SK-N-SH (cell line): ENCODE results near the gene ZNF573. TPM values are rescaled to one million over a fixed set of nuclear protein-coding genes. Genes with fewer than 3 reads are reported as not detected.
"Not testable (repeated sequence)": the region's sequence is repeated elsewhere in the genome, so short reads cannot be mapped to it uniquely, and the experiment has no call there.

Experiments
- CTCF ChIA-PET: fragments of 300-600, 350-600 bp; formaldehyde crosslinking; extraction: SDS; loops from one replicate; lab custom pipeline; 2021; lab: Yijun Ruan, JAX
- POLR2A ChIA-PET: fragments of 350-600 bp; sonication (Branson Sonifier 250); formaldehyde crosslinking; extraction: SDS; loops from one replicate; lab custom pipeline; 2020; ENCODE audit warnings: antibody characterized with exemption, inconsistent platforms; lab: Yijun Ruan, JAX
- DNase-seq: peaks from one replicate; pipeline ENCODE4 v3.0.0; 2012
- H2AFZ ChIP-seq: fragments of 200-600 bp; sonication (generic); 2 replicates; pipeline ENCODE4 v1.8.1; 2016; ENCODE audit warnings: antibody characterized with exemption, mild to moderate bottlenecking, low read depth
- H3F3A ChIP-seq: fragments of 200-600 bp; sonication (generic); replicated peaks from 2 replicates; pipeline ENCODE3; 2016; ENCODE audit warnings: antibody characterized with exemption, mild to moderate bottlenecking; ENCODE audit not compliant: insufficient read depth
- H3K27ac ChIP-seq, 2 experiments: fragments of 200-500 bp in 1 of 2; fragments of 200-600 bp in 1 of 2; sonication (Bioruptor generic) in 1 of 2; sonication (generic), shearing (Covaris generic) in 1 of 2; 2 replicates each; pipeline versions ENCODE4 v1.5.1 to v1.6.1; 2014 to 2016; ENCODE audit warnings: low read depth in 2 of 2, inconsistent platforms in 1 of 2, low read length in 1 of 2, mild to moderate bottlenecking in 1 of 2, mixed read lengths in 1 of 2
- H3K27me3 ChIP-seq: fragments of 200-600 bp; sonication (generic), shearing (Covaris generic); 2 replicates; pipeline ENCODE4 v1.6.1; 2016; ENCODE audit warnings: mixed run types; ENCODE audit not compliant: insufficient read depth
- H3K36me3 ChIP-seq, 2 experiments: fragments of 200-500 bp in 1 of 2; fragments of 200-600 bp in 1 of 2; sonication (Bioruptor generic) in 1 of 2; sonication (generic) in 1 of 2; replicated peaks in 1 of 2; 2 replicates each; pipeline versions ENCODE3 to v1.5.1; 2014 to 2016; ENCODE audit warnings: low read length in 1 of 2, mild to moderate bottlenecking in 1 of 2; ENCODE audit not compliant: insufficient read depth in 2 of 2, control insufficient read depth in 1 of 2
- H3K4me1 ChIP-seq, 2 experiments: fragments of 200-500 bp in 1 of 2; fragments of 200-600 bp in 1 of 2; sonication (Bioruptor generic) in 1 of 2; sonication (generic), shearing (Covaris generic) in 1 of 2; 2 replicates each; pipeline versions ENCODE4 v1.5.1 to v1.6.1; 2014 to 2016; ENCODE audit warnings: low read depth in 1 of 2, low read length in 1 of 2, mixed run types in 1 of 2; ENCODE audit not compliant: insufficient read depth in 2 of 2, control insufficient read depth in 1 of 2
- H3K4me2 ChIP-seq: fragments of 200-600 bp; sonication (generic), shearing (Covaris generic); 2 replicates; pipeline ENCODE4 v1.6.1; 2017; ENCODE audit warnings: mixed run types
- H3K4me3 ChIP-seq, 2 experiments: fragments of 200-500 bp in 1 of 2; fragments of 200-600 bp in 1 of 2; sonication (Bioruptor generic) in 1 of 2; sonication (generic), shearing (Covaris generic) in 1 of 2; 2 replicates each; pipeline versions ENCODE4 v1.5.1 to v1.8.1; 2014 to 2016; ENCODE audit warnings: low read depth in 2 of 2, inconsistent platforms in 1 of 2, low read length in 1 of 2, mild to moderate bottlenecking in 1 of 2, mixed read lengths in 1 of 2, moderate library complexity in 1 of 2
- H3K79me2 ChIP-seq: fragments of 200-600 bp; sonication (generic); 2 replicates; pipeline ENCODE4 v1.8.1; 2017; ENCODE audit warnings: mild to moderate bottlenecking; ENCODE audit not compliant: insufficient read depth
- H3K9ac ChIP-seq: fragments of 200-600 bp; sonication (generic); 2 replicates; pipeline ENCODE4 v1.6.1; 2017; ENCODE audit warnings: mixed run types
- H3K9me2 ChIP-seq: fragments of 200-600 bp; sonication (generic); 2 replicates; pipeline ENCODE4 v1.6.1; 2017; ENCODE audit warnings: mixed run types
- H3K9me3 ChIP-seq: fragments of 200-600 bp; sonication (generic); 2 replicates; pipeline ENCODE4 v1.6.1; 2017; ENCODE audit warnings: mixed run types, mild to moderate bottlenecking, moderate library complexity
- H4K20me1 ChIP-seq: fragments of 200-600 bp; sonication (generic); 2 replicates; pipeline ENCODE4 v1.6.1; 2017; ENCODE audit warnings: mild to moderate bottlenecking, mixed run types; ENCODE audit not compliant: insufficient read depth
- CTCF ChIP-seq: fragments of 200-600 bp; sonication (generic); IDR thresholded peaks from 2 replicates; pipeline ENCODE4 v1.6.1; 2017; ENCODE audit warnings: antibody characterized with exemption, mild to moderate bottlenecking, moderate library complexity
- EZH2phosphoT487 ChIP-seq: fragments of 200-600 bp; sonication (generic); IDR thresholded peaks from 2 replicates; pipeline ENCODE4 v1.6.1; 2017; ENCODE audit warnings: low read depth, mixed run types, mild to moderate bottlenecking, antibody characterized with exemption, moderate library complexity, borderline replicate concordance
- FOSL2 ChIP-seq: IDR thresholded peaks from 2 replicates; pipeline ENCODE4 v1.4.0; 2012; ENCODE audit warnings: low read depth, mild to moderate bottlenecking, moderate library complexity, borderline replicate concordance
- MAX ChIP-seq: IDR thresholded peaks from 2 replicates; pipeline ENCODE4 v1.4.0; 2012; ENCODE audit warnings: low read depth
- PBX3 ChIP-seq: IDR thresholded peaks from 2 replicates; pipeline ENCODE4; 2012
- RCOR1 ChIP-seq: fragments of 150-350 bp; IDR thresholded peaks from 2 replicates; pipeline ENCODE4 v1.6.1; 2017; ENCODE audit warnings: antibody characterized with exemption, low read length
- RFX5 ChIP-seq: IDR thresholded peaks from 2 replicates; pipeline ENCODE4 v1.6.1; 2012; ENCODE audit warnings: mild to moderate bottlenecking, improper control_type of control experiment, low read length
- USF1 ChIP-seq: IDR thresholded peaks from 2 replicates; pipeline ENCODE4 v1.4.0; 2012; ENCODE audit warnings: low read depth, borderline replicate concordance
- USF2 ChIP-seq: fragments of 150-350 bp; IDR thresholded peaks from 2 replicates; pipeline ENCODE4 v1.6.1; 2017; ENCODE audit warnings: antibody characterized with exemption, low read length, low read depth, borderline replicate concordance
- YY1 ChIP-seq: IDR thresholded peaks from 2 replicates; pipeline ENCODE4 v1.4.0; 2012; ENCODE audit warnings: low read depth, mild to moderate bottlenecking
- WGBS: methylation state at CpG from one replicate; pipeline ENCODE4 v1.1.6; 2017; ENCODE audit warnings: low lambda C conversion rate; 5-methylcytosine and 5-hydroxymethylcytosine counted together
- polyA plus RNA-seq, 3 experiments: library from polyadenylated mRNA; depleted of rRNA; stranded (reverse); fragments of >200 nt; gene quantifications; 2 replicates each; pipeline ENCODE4 v1.2.3, GENCODE V29; 2012

ZNF573 gene
- polyA plus RNA-seq, 1 of the 3 experiments (the other 2 are of a cell fraction), result 1.3 TPM

- H3K4me1 ChIP-seq, result no peaks in the 10 kb centered on the region
- H3K27ac ChIP-seq, result no peak overlapping the region
- no peaks in the 10 kb centered on the region for H3K27me3 ChIP-seq
- no peak overlapping the region for H3K9ac ChIP-seq
- H4K20me1 ChIP-seq, result no peaks in the 10 kb centered on the region
- no peaks in the 10 kb centered on the region for H3F3A ChIP-seq
- DNase-seq, result no peak
- ChIA-PET CTCF (interaction anchor here (0.6 kb wide), 1 partner anchor 15 kb away, joined by 3 read pairs; no protein-coding TSS in a partner anchor), POLR2A (no interaction called here)
- H3K9me2 ChIP-seq, result no peaks in the 10 kb centered on the region
- WGBS, result 92% methylated on average over 1 of the region's 1 CpG
- H3K9me3 ChIP-seq, result 0 out of 2 replicates have a peak, but pooled peaks cover 3% of the 10 kb centered on the region
- TF ChIP-seq YY1, result no peak
- TF ChIP-seq FOSL2, result no peak
- no peak for TF ChIP-seq USF2
- no peak for TF ChIP-seq USF1
- no peak for TF ChIP-seq PBX3
- TF ChIP-seq RFX5, result no peak
- no peak for TF ChIP-seq RCOR1
- no peak for TF ChIP-seq EZH2phosphoT487
- TF ChIP-seq, all 33 proteins: peak for 0
- H3K4me3 ChIP-seq, result no peak overlapping the region
- peaks cover 15% of the 10 kb centered on the region; the same call in 1 of the 2 replicates for H3K79me2 ChIP-seq
- no peak overlapping the region for H2AFZ ChIP-seq
- H3K4me2 ChIP-seq, result no peak overlapping the region
- peaks cover 12 to 30% of the 10 kb centered on the region in 2 experiments for H3K36me3 ChIP-seq
Measured at GRCh38 chr19:37770985-37771384, 8.4 kb downstream of the ZNF573 start.

- no peak overlapping the region for H3K9ac ChIP-seq
- H3K4me3 ChIP-seq, result no peak overlapping the region
- DNase-seq, result no peak
- no peaks in the 10 kb centered on the region for H3K4me1 ChIP-seq
- no peak overlapping the region for H2AFZ ChIP-seq
- ChIA-PET CTCF (no interaction called here), POLR2A (no interaction called here)
- H3F3A ChIP-seq, result no peaks in the 10 kb centered on the region
- 100% methylated on average over 1 of the region's 1 CpG for WGBS
- no peaks in the 10 kb centered on the region for H4K20me1 ChIP-seq
- H3K9me3 ChIP-seq, result no peaks in the 10 kb centered on the region
- TF ChIP-seq RFX5 (no peak), CTCF (no peak), MAX (no peak)
- no peak overlapping the region for H3K4me2 ChIP-seq
- peaks cover 10 to 31% of the 10 kb centered on the region in 2 experiments for H3K36me3 ChIP-seq
- H3K27ac ChIP-seq, result no peak overlapping the region
- H3K9me2 ChIP-seq, result no peaks in the 10 kb centered on the region
- H3K79me2 ChIP-seq, result no peaks in the 10 kb centered on the region
- H3K27me3 ChIP-seq, result no peaks in the 10 kb centered on the region
Measured at GRCh38 chr19:37763488-37763887, 15.9 kb downstream of the ZNF573 start.

- H3K4me1 ChIP-seq, H3K4me3 ChIP-seq, H3K9me2 ChIP-seq, CTCF ChIA-PET, POLR2A ChIA-PET, H3K4me2 ChIP-seq, H2AFZ ChIP-seq, DNase-seq, H3K79me2 ChIP-seq, H4K20me1 ChIP-seq, H3K9me3 ChIP-seq, H3K27me3 ChIP-seq, H3K27ac ChIP-seq, H3K9ac ChIP-seq, H3F3A ChIP-seq: not testable (repeated sequence)
- H3K36me3 ChIP-seq, result peaks cover 11 to 21% of the 10 kb centered on the region in 2 experiments
- WGBS, result 81% methylated on average over 4 of the region's 4 CpGs
Measured at GRCh38 chr19:37757683-37758082, 21.7 kb downstream of the ZNF573 start.
